ENCODE results near the gene FXYD3. TPM values are rescaled to one million over a fixed set of nuclear protein-coding genes. Genes with fewer than 3 reads are reported as not detected.

FXYD3 gene
- total RNA-seq, 1 donor from 2014 or later = 0.50 TPM

DNA sequence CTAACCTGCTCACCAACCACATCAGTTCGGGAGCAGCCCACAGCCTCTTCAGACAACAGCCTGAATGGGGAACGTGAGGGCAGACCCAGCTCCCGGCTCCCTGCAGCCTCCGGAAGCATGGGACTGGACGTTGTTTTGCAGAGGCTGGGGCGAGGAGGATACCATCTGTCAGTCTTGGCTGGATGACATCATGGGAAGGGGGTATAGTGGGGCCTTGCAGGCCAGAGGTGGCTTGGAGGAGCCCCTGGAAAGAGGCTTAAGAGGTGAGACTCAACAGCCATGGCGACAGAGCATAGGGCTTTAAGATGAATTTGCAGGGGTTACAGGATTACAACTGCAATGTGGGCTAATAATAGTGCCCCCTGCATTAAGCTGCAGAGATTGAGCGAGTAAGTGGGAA, 1.5 kb downstream of the FXYD3 start:
- Histone ChIP-seq H3K4me3 (ENCODE audit: low read depth, low read length) (no peak overlapping the region), H3K27me3 (ENCODE audit: control insufficient read depth, insufficient read depth, low read length) (peaks cover 23% of the 10 kb centered on the region), H3K36me3 (ENCODE audit: control insufficient read depth, insufficient read depth, low read length) (no peaks in the 10 kb centered on the region)
- no peak for DNase-seq (ENCODE audit: low read depth)
- TF ChIP-seq, protein P1, sequence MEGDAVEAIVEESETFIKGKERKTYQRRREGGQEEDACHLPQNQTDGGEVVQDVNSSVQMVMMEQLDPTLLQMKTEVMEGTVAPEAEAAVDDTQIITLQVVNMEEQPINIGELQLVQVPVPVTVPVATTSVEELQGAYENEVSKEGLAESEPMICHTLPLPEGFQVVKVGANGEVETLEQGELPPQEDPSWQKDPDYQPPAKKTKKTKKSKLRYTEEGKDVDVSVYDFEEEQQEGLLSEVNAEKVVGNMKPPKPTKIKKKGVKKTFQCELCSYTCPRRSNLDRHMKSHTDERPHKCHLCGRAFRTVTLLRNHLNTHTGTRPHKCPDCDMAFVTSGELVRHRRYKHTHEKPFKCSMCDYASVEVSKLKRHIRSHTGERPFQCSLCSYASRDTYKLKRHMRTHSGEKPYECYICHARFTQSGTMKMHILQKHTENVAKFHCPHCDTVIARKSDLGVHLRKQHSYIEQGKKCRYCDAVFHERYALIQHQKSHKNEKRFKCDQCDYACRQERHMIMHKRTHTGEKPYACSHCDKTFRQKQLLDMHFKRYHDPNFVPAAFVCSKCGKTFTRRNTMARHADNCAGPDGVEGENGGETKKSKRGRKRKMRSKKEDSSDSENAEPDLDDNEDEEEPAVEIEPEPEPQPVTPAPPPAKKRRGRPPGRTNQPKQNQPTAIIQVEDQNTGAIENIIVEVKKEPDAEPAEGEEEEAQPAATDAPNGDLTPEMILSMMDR (IDR thresholded peaks at IDR 0.05; ENCODE audit: insufficient read depth, low read length, poor library complexity, severe bottlenecking) = no peak

DNA sequence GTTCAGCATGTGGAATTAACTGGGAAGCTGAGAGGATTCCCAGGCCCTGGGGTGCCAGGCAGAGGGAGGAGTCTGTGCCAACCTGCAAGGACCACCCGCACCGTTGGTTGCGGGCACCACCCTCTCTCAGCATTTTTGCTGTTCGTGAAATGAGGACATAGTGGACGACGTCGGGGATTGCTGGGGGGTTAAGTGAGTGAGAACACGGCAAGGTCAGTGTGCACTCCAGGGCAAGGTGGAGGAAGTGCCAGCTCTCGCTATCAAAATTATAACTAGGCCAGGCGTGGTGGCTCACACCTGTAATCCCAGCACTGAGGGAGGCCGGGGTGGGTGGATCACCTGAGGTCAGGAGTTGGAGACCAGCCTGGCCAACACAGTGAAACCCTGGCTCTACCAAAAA, 2.2 kb downstream of the FXYD3 start:
- Histone ChIP-seq H3K27me3 (ENCODE audit: control insufficient read depth, insufficient read depth, low read length) (peaks cover 23% of the 10 kb centered on the region), H3K36me3 (ENCODE audit: control insufficient read depth, insufficient read depth, low read length) (no peaks in the 10 kb centered on the region), H3K4me3 (ENCODE audit: low read depth, low read length) (no peak overlapping the region)
- TF ChIP-seq, protein P1 (IDR thresholded peaks at IDR 0.05; ENCODE audit: insufficient read depth, low read length, poor library complexity, severe bottlenecking) = no peak
- DNase-seq (ENCODE audit: low read depth) = no peak

DNA sequence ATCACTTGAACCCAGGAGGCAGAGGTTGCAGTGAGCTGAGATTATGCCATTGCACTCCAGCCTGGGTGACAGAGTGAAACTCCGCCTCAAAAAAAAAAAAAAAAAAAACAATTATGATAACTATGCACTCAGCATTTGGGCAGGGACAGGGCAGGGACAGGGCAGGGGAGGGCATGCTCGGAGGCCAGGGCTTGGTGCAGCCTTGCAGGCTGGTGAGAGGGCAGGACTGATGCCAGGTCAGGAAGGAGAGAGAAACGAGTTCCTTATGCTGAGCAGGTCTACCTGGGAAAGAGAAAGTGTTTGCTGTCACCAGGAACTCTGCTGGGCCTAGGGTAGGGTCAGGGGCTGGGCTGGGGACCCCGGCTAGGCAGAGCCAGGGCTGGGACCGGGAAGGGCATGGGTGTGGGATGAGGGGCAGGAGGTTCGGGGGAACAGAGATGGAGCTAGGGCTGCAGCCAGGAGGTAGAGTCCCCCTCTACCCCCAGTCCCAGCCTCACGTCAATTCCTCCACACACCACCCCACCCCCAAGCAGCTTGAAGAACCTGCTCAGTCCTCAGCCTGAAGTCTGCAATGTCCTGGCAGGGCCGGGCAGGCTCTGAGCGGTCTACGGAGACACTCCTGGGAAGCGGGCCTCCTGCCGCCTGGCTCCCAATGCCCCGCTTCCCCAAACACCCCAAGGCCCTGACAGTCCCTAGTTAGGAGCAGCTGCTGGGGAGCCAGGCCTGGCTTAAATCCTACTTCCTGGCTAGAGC, 2.8 kb downstream of the FXYD3 start:
- Histone ChIP-seq H3K27me3 (ENCODE audit: control insufficient read depth, insufficient read depth, low read length) (peaks cover 21% of the 10 kb centered on the region), H3K36me3 (ENCODE audit: control insufficient read depth, insufficient read depth, low read length) (no peaks in the 10 kb centered on the region), H3K4me3 (ENCODE audit: low read depth, low read length) (no peak overlapping the region)
- TF ChIP-seq, protein P1 (IDR thresholded peaks at IDR 0.05; ENCODE audit: insufficient read depth, low read length, poor library complexity, severe bottlenecking) = no peak
- DNase-seq (ENCODE audit: low read depth) = no peak

DNA sequence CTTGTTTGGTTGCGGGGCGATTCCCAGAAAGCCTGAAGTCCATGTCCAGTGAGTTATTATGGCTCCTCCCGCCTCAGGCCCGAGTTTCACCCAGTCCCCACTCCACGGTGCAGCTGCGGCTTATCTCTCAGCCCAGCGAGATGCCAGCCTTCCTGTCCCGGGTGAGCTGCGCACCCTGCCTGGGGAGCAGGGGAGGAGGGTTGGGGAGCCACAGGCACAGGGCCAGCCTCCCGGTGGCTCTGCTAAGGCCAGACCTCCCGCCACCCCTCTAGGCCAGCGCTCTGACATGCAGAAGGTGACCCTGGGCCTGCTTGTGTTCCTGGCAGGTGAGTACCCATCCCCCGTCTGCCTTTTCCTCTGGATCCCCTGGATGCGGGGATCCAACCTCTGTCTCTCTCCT, 3.5 kb downstream of the FXYD3 start:
- Histone ChIP-seq H3K36me3 (ENCODE audit: control insufficient read depth, insufficient read depth, low read length) (no peaks in the 10 kb centered on the region), H3K4me3 (ENCODE audit: low read depth, low read length) (no peak overlapping the region), H3K27me3 (ENCODE audit: control insufficient read depth, insufficient read depth, low read length) (peaks cover 21% of the 10 kb centered on the region)
- no peak for DNase-seq (ENCODE audit: low read depth)
- TF ChIP-seq, protein P1 (IDR thresholded peaks at IDR 0.05; ENCODE audit: insufficient read depth, low read length, poor library complexity, severe bottlenecking) = no peak

DNA sequence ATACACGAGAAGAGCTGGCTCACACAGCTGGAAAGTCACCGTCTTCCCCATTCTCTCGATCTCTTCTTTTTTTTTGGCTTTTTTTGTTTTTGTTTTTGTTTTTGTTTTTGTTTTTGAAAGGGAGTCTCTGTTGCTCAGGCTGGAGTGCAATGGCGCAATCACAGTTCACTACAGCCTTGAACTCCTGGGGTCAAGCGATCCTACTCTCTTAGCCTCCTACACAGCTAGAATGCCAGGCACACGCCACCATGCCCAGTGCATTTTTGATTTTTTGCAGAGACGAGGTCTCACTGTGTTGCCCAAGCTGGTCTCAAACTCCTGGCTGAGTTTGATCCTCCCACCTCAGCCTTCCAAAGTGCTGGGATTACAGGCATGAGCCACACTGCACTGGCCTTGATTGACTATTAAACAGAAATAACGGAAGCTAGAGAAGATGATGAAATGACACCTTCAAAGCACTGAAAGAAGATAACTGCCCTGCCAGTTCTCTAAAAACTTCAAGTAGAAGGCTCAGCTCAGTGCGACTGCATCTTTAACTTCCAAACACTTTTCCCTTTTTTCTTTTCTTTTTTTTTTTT, 4.0 kb downstream of the FXYD3 start:
- no peak for DNase-seq (ENCODE audit: low read depth)
- Histone ChIP-seq H3K36me3 (ENCODE audit: control insufficient read depth, insufficient read depth, low read length) (no peaks in the 10 kb centered on the region), H3K27me3 (ENCODE audit: control insufficient read depth, insufficient read depth, low read length) (peaks cover 21% of the 10 kb centered on the region), H3K4me3 (ENCODE audit: low read depth, low read length) (no peak overlapping the region)
- TF ChIP-seq, protein P1 (IDR thresholded peaks at IDR 0.05; ENCODE audit: insufficient read depth, low read length, poor library complexity, severe bottlenecking) = no peak

Data from kidney epithelial cell (primary cell).